NCI-H82 treated with DMSO at 0.1 percent for 48 hours (cell line): ENCODE data around the gene PAX5.
"Not testable (repeated sequence)": the region's sequence is repeated elsewhere in the genome, so short reads cannot be mapped to it uniquely, and the experiment has no call there.

Experiments used
- DNase-seq: peaks from one replicate; lab custom pipeline; 2025; ENCODE audit not compliant: unreplicated experiment; lab: John Stamatoyannopoulos, UW

Gene PAX5

GRCh38 chr9:36882594-36882993 lies 151.5 kb downstream of the PAX5 start:
- no peak for DNase-seq

- DNase-seq = no peak
These were observed 152.2 kb downstream of the PAX5 start for GRCh38 chr9:36881743-36882441.

GRCh38 chr9:36881316-36881715 lies 152.8 kb downstream of the PAX5 start:
- DNase-seq = no peak

GRCh38 chr9:36880075-36880474 lies 154.0 kb downstream of the PAX5 start:
- no peak for DNase-seq

GRCh38 chr9:36878986-36879982 lies 154.8 kb downstream of the PAX5 start:
- DNase-seq = no peak

GRCh38 chr9:36877239-36877638 lies 156.8 kb downstream of the PAX5 start:
- no peak for DNase-seq

GRCh38 chr9:36876056-36876455 lies 158.0 kb downstream of the PAX5 start:
- no peak for DNase-seq

GRCh38 chr9:36874921-36875320 lies 159.1 kb downstream of the PAX5 start:
- no peak for DNase-seq

- no peak for DNase-seq
These were observed 159.8 kb downstream of the PAX5 start for GRCh38 chr9:36874261-36874660.

- DNase-seq = no peak
These were observed 160.7 kb downstream of the PAX5 start for GRCh38 chr9:36873247-36873875.

- no peak for DNase-seq
These were observed 161.4 kb downstream of the PAX5 start for GRCh38 chr9:36872641-36873040.

- no peak for DNase-seq
These were observed 162.5 kb downstream of the PAX5 start for GRCh38 chr9:36871606-36872005.

GRCh38 chr9:36870960-36871359 lies 163.1 kb downstream of the PAX5 start:
- no peak for DNase-seq

- not testable (repeated sequence) for DNase-seq
These were observed 164.5 kb downstream of the PAX5 start for GRCh38 chr9:36869605-36870004.

- no peak for DNase-seq
These were observed 165.3 kb downstream of the PAX5 start for GRCh38 chr9:36868586-36869282.

- DNase-seq = no peak
These were observed 166.2 kb downstream of the PAX5 start for GRCh38 chr9:36867672-36868471.

GRCh38 chr9:36867241-36867640 lies 166.8 kb downstream of the PAX5 start:
- DNase-seq = no peak

- DNase-seq = no peak
These were observed 167.2 kb downstream of the PAX5 start for GRCh38 chr9:36866840-36867239.

- DNase-seq = no peak
These were observed 168.1 kb downstream of the PAX5 start for GRCh38 chr9:36865731-36866635.
